ENCODE results near the gene RNF152. TPM values are rescaled to one million over a fixed set of nuclear protein-coding genes. Genes with fewer than 3 reads are reported as not detected.

The RNF152 gene
- total RNA-seq, 1 experiment from 2014 or later = 2.0 TPM

GRCh38 chr18:61893309-61893970 is 633 bp upstream of the RNF152 start:
- Histone ChIP-seq H3K9ac (ENCODE audit: low read length) (no peak overlapping the region; the same call in 1 of the 2 replicates), H3K27ac (ENCODE audit: low read length) (no peak overlapping the region), H3K9me2 (replicated peaks; ENCODE audit: low read length) (no peaks in the 10 kb centered on the region), H3K27me3 (ENCODE audit: low read length) (no peaks in the 10 kb centered on the region), H3K9me3 (ENCODE audit: low read length) (no peaks in the 10 kb centered on the region), H2AFZ (ENCODE audit: low read length) (peak overlapping the region; percentile 97), H3F3A (ENCODE audit: low read length, unreplicated experiment) (no peaks in the 10 kb centered on the region), H3K4me2 (ENCODE audit: low read length) (peak overlapping the region; percentile 87), H3K79me2 (ENCODE audit: low read length) (no peaks in the 10 kb centered on the region), H3K4me3 (ENCODE audit: low read length) (peak overlapping the region; percentile 74), H4K20me1 (ENCODE audit: low read length) (no peaks in the 10 kb centered on the region), H3K4me1 (ENCODE audit: insufficient read depth, low read length) (peaks cover 7% of the 10 kb centered on the region), H3K36me3 (ENCODE audit: low read depth, low read length) (no peaks in the 10 kb centered on the region)
- ATAC-seq (peak; percentile 37), DNase-seq (no peak)
- ChIA-PET CTCF (interaction anchor here (0.6 to 0.7 kb wide), 2 partner anchors 134 to 1907 kb away, joined by 3 read pairs; no protein-coding TSS in a partner anchor), POLR2A (ENCODE audit: unreplicated experiment) (no interaction called here)
- intact Hi-C loops (cut with micrococcal nuclease) = loop anchor here (10.0 kb wide), 1 partner anchor 309 kb away; no protein-coding TSS in a partner anchor
- no TSS peak for BruUV-seq (replicated peaks)
- no peak for TF ChIP-seq EZH2phosphoT487 (IDR thresholded peaks at IDR 0.05; ENCODE audit: borderline replicate concordance, low read length)
- TF ChIP-seq CTCF (conservative IDR thresholded peaks at IDR 0.05; ENCODE audit: low read depth, low read length) = no peak
- TF ChIP-seq EZH2 (IDR thresholded peaks at IDR 0.05; ENCODE audit: low read length, unreplicated experiment) = no peak

- Histone ChIP-seq H3F3A (ENCODE audit: low read length, unreplicated experiment) (no peaks in the 10 kb centered on the region), H3K36me3 (ENCODE audit: low read depth, low read length) (no peaks in the 10 kb centered on the region), H3K9ac (ENCODE audit: low read length) (no peak overlapping the region), H3K9me3 (ENCODE audit: low read length) (no peaks in the 10 kb centered on the region), H3K27ac (ENCODE audit: low read length) (no peak overlapping the region), H3K4me1 (ENCODE audit: insufficient read depth, low read length) (peaks cover 13% of the 10 kb centered on the region), H3K27me3 (ENCODE audit: low read length) (no peaks in the 10 kb centered on the region), H3K4me3 (ENCODE audit: low read length) (no peak overlapping the region), H3K79me2 (ENCODE audit: low read length) (no peaks in the 10 kb centered on the region), H2AFZ (ENCODE audit: low read length) (no peak overlapping the region), H3K4me2 (ENCODE audit: low read length) (no peak overlapping the region), H3K9me2 (replicated peaks; ENCODE audit: low read length) (no peaks in the 10 kb centered on the region), H4K20me1 (ENCODE audit: low read length) (no peaks in the 10 kb centered on the region)
- BruUV-seq (replicated peaks) = TSS peak; percentile 15
- DNase-seq = no peak
- no peak for ATAC-seq
- ChIA-PET CTCF (no interaction called here), POLR2A (ENCODE audit: unreplicated experiment) (no interaction called here)
- intact Hi-C loops (cut with micrococcal nuclease) = loop anchor here (10.0 kb wide), 1 partner anchor 307 kb away; no protein-coding TSS in a partner anchor
- no peak for TF ChIP-seq EZH2 (IDR thresholded peaks at IDR 0.05; ENCODE audit: low read length, unreplicated experiment)
Measured at GRCh38 chr18:61891894-61892293, 913 bp downstream of the RNF152 start.

GRCh38 chr18:61891271-61891670 is 1.5 kb downstream of the RNF152 start:
- ChIA-PET POLR2A (ENCODE audit: unreplicated experiment) (no interaction called here), CTCF (no interaction called here)
- Histone ChIP-seq H2AFZ (ENCODE audit: low read length) (no peak overlapping the region), H3K4me3 (ENCODE audit: low read length) (no peak overlapping the region), H3K36me3 (ENCODE audit: low read depth, low read length) (no peaks in the 10 kb centered on the region), H3K9ac (ENCODE audit: low read length) (no peak overlapping the region), H3K9me3 (ENCODE audit: low read length) (no peaks in the 10 kb centered on the region), H3K27me3 (ENCODE audit: low read length) (no peaks in the 10 kb centered on the region), H3F3A (ENCODE audit: low read length, unreplicated experiment) (no peaks in the 10 kb centered on the region), H3K4me2 (ENCODE audit: low read length) (no peak overlapping the region), H3K9me2 (replicated peaks; ENCODE audit: low read length) (no peaks in the 10 kb centered on the region), H3K4me1 (ENCODE audit: insufficient read depth, low read length) (peaks cover 13% of the 10 kb centered on the region), H4K20me1 (ENCODE audit: low read length) (no peaks in the 10 kb centered on the region), H3K27ac (ENCODE audit: low read length) (no peak overlapping the region), H3K79me2 (ENCODE audit: low read length) (no peaks in the 10 kb centered on the region)
- intact Hi-C loops (cut with micrococcal nuclease) = loop anchor here (10.0 kb wide), 1 partner anchor 306 kb away; no protein-coding TSS in a partner anchor
- BruUV-seq (replicated peaks) = no TSS peak
- DNase-seq = peak; percentile 23
- TF ChIP-seq EZH2phosphoT487 (IDR thresholded peaks at IDR 0.05; ENCODE audit: borderline replicate concordance, low read length) (no peak), CTCF (conservative IDR thresholded peaks at IDR 0.05; ENCODE audit: low read depth, low read length) (no peak), EZH2 (IDR thresholded peaks at IDR 0.05; ENCODE audit: low read length, unreplicated experiment) (no peak)
- peak; percentile 8 for ATAC-seq

Measured in PC-3 (cell line).